NB4 (cell line): Measurements from ENCODE around the gene ETV7.

Experiments used
- MYC ChIP-seq: IDR thresholded peaks from 2 replicates; pipeline ENCODE4 v1.6.1; 2011; ENCODE audit warnings: low read depth, low read length
- POLR2A ChIP-seq: IDR thresholded peaks from 2 replicates; pipeline ENCODE4 v1.6.1; 2011; ENCODE audit warnings: mild to moderate bottlenecking; ENCODE audit not compliant: insufficient read length; ENCODE audit errors: extremely low read depth
- TF ChIP-seq, protein P1 (sequence below): IDR thresholded peaks from one replicate; pipeline ENCODE4 v1.5.1; 2012; ENCODE audit warnings: low read depth, low read length
- TF ChIP-seq, protein P2 (sequence below): IDR thresholded peaks from 2 replicates; pipeline ENCODE4 v1.6.1; 2011; ENCODE audit warnings: low read depth, low read length

DNA sequence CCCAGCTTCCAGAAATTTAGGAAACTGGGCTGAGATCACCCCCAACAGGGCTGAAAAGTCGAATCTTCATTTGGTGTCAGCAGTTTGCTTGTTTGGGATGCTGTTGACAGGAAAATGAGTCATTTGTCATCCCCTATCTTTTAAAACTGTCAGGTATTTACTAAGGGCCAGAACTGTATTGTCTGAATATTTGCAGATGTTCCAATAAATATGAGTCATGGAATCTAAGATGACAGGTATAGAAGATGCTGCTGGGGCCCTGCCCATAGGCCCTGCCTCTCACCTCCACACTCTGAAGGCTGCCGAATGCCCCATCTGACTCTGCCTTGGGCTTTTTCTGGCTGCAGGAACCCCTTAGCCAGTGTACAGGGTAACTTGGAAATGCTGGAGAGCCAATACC lies 3.9 kb downstream of the ETV7 start:
- TF ChIP-seq, protein P1, sequence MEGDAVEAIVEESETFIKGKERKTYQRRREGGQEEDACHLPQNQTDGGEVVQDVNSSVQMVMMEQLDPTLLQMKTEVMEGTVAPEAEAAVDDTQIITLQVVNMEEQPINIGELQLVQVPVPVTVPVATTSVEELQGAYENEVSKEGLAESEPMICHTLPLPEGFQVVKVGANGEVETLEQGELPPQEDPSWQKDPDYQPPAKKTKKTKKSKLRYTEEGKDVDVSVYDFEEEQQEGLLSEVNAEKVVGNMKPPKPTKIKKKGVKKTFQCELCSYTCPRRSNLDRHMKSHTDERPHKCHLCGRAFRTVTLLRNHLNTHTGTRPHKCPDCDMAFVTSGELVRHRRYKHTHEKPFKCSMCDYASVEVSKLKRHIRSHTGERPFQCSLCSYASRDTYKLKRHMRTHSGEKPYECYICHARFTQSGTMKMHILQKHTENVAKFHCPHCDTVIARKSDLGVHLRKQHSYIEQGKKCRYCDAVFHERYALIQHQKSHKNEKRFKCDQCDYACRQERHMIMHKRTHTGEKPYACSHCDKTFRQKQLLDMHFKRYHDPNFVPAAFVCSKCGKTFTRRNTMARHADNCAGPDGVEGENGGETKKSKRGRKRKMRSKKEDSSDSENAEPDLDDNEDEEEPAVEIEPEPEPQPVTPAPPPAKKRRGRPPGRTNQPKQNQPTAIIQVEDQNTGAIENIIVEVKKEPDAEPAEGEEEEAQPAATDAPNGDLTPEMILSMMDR, result no peak
- TF ChIP-seq, protein P2, sequence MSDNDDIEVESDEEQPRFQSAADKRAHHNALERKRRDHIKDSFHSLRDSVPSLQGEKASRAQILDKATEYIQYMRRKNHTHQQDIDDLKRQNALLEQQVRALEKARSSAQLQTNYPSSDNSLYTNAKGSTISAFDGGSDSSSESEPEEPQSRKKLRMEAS, result no peak
- TF ChIP-seq POLR2A (no peak), MYC (no peak)
